ENCODE measurements around the gene ZBTB42. TPM values are rescaled to one million over a fixed set of nuclear protein-coding genes. Genes with fewer than 3 reads are reported as not detected.

ZBTB42 gene
- total RNA-seq, 2 experiments from 2014 or later: 3.1 to 3.4 TPM

DNA sequence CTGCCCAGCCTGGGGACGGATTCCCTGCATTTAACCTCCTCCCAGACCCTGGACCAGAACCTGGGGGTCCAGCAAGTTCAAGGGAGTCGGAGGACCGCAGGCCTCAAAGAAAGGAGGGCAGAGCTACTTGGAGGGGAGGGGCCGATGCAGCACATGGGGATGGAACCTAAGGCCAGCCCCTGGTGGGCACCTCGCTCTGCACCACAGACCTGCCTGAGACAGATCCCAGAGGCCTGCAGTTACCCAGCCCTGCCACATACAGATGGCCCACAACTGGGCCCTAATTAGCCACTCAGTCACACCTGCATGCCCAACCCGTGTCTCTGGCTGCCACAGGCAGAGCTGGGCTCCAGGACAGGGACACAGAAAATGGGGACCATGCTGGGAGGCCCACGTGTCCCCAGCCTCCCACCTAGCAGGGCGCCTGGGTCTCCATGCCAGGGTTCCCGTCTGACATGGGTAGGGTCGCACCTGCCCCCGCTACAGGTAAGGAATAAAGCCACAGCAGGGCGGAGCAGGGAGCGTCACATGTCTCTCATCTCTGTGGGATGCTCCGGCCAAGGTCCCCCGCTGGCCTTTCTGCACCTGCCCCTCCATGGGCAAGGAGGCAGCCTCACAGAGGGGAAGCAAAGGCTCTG is 22.1 kb upstream of the ZBTB42 start:
- Mint-ChIP-seq H3K27me3 (no peaks in the 10 kb centered on the region), H3K36me3 (peaks cover 7% of the 10 kb centered on the region), H3K9me3 (no peaks in the 10 kb centered on the region), H3K4me3 (no peak overlapping the region), H3K4me1 (ENCODE audit: low read depth) (no peaks in the 10 kb centered on the region), H3K27ac (no peak overlapping the region)
- ChIA-PET POLR2A (no interaction called here), CTCF (interaction anchor here (0.8 to 1.9 kb wide), 2 partner anchors 8 to 10 kb away, joined by 5 to 8 read pairs; no protein-coding TSS in a partner anchor)
- intact Hi-C loops (cut with micrococcal nuclease): no loop called here
- no peak for DNase-seq

DNA sequence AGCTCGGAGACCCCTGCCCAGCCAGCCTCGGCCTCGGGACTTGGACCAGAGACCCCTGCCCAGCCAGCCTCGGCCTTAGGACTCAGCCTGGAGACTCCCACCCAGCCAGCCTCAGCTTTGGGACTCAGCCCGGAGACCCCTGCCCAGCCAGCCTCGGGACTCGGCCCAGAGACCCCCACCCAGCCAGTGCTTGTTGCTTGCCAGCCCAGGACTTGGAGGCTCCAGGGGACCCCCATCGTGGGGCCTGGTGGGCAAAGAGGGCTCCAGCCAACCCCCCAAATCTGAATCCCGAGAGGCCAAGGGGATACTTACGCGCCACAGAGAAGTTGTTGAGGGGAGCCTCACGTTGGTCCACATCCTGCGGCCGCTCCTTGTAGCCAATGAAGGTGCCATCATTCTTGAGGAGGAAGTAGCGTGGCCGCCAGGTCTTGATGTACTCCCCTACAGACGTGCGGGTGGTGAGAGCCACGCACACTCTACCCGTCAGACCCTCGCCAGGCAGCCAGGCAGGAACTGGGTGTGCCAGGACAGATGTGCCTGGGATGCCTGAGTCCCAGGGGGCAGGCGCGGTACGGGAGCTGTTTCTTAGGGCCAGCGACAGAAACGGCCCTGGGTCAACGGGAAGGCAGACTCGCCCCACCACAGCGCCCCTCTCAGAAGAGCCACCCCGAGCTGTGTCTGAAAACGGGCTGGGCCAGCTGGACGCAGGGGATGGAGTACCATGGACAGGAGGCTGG is 21.0 kb upstream of the ZBTB42 start:
- Mint-ChIP-seq H3K9me3 (no peaks in the 10 kb centered on the region), H3K4me3 (no peak overlapping the region), H3K27ac (no peak overlapping the region), H3K27me3 (no peaks in the 10 kb centered on the region), H3K4me1 (ENCODE audit: low read depth) (no peaks in the 10 kb centered on the region), H3K36me3 (peaks cover 7% of the 10 kb centered on the region)
- CTCF ChIA-PET: interaction anchor here (0.6 to 1.9 kb wide), 4 partner anchors 9 to 1044 kb away, joined by 3 to 8 read pairs (median 4); no protein-coding TSS in a partner anchor
- POLR2A ChIA-PET: no interaction called here
- intact Hi-C loops (cut with micrococcal nuclease): no loop called here
- no peak for DNase-seq

DNA sequence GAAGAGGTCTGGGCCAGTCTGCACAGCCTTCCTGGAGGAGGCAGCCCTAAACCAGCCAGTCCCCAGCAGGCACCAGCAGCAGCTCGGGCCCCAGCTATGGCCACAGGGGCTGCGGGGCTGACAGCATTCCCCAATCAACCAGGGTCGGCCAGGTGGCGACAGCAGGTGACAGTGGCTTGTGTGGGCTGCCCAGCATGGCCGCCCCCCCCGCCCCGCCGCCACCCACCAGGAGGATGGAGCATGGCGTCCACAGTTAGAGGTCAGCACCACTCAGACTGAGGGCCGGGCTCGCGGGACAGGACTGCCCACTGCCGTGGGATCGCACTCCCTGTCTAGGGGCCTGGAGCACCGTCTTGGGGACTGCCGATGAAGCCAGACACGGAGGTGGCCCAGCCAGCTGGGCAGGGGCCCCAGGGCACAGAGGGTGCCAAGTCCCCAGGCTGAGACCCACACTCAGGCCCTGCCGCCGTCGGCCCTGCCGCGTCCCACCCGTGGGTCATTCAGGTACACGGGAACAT is 20.3 kb upstream of the ZBTB42 start:
- no peak overlapping the region for H3K27ac Mint-ChIP-seq
- H3K27me3 Mint-ChIP-seq: no peaks in the 10 kb centered on the region
- peaks cover 7% of the 10 kb centered on the region for H3K36me3 Mint-ChIP-seq
- POLR2A ChIA-PET: no interaction called here
- no peaks in the 10 kb centered on the region for H3K9me3 Mint-ChIP-seq
- CTCF ChIA-PET: interaction anchor here (0.6 to 2.6 kb wide), 3 partner anchors 12 to 39 kb away, joined by 3 to 9 read pairs (median 4); no protein-coding TSS in a partner anchor
- intact Hi-C loops (cut with micrococcal nuclease): no loop called here
- H3K4me1 Mint-ChIP-seq (ENCODE audit: low read depth): no peaks in the 10 kb centered on the region
- no peak overlapping the region for H3K4me3 Mint-ChIP-seq
- DNase-seq: no peak

DNA sequence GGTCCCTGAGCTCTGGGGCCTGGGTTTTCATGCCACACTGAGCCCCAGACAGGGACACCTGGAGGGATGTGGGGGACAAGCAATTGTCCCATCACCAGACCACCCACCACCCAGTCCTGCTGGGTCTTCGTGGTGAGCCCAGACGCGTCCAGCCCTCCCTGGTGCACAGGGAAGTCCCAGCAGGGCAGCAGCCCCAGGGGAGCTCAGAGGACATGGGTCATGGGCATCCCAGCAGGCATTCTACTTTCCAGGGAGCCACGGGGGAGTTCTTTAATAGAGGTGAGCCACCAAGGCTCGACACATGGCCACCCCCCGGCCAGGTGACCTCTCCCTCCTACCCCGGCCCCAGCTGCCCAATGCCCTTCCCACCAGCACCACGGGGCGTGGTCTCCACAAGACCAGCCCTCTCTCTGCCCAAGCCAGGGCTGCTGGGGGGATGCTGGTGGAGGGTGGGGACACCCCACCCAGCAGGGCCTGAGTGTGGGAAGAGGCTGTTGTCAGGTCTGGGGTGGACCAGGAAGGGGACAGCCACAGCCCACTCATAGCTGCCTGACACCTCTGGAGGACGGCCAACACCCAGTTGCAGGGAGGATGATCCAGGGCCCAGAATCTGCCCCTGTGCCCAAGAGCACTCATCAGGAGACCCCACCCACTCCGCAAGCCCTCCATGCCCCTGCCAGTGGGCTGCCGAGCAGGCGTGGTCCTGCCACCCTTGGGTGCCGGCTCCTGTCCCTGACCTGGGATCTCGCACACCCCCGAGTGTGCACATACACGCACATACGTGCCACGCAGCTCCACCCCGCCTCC is 19.4 kb upstream of the ZBTB42 start:
- Mint-ChIP-seq H3K9me3 (no peaks in the 10 kb centered on the region), H3K4me1 (ENCODE audit: low read depth) (peaks cover 3% of the 10 kb centered on the region), H3K4me3 (no peak overlapping the region), H3K27ac (no peak overlapping the region), H3K27me3 (no peaks in the 10 kb centered on the region), H3K36me3 (peaks cover 3% of the 10 kb centered on the region)
- DNase-seq: no peak
- ChIA-PET CTCF (interaction anchor here (1.3 to 2.6 kb wide), 2 partner anchors 13 to 14 kb away, joined by 4 to 9 read pairs; no protein-coding TSS in a partner anchor), POLR2A (interaction anchor here (0.7 kb wide), 1 partner anchor 10 kb away, joined by 5 read pairs; no protein-coding TSS in a partner anchor)
- intact Hi-C loops (cut with micrococcal nuclease): no loop called here

DNA sequence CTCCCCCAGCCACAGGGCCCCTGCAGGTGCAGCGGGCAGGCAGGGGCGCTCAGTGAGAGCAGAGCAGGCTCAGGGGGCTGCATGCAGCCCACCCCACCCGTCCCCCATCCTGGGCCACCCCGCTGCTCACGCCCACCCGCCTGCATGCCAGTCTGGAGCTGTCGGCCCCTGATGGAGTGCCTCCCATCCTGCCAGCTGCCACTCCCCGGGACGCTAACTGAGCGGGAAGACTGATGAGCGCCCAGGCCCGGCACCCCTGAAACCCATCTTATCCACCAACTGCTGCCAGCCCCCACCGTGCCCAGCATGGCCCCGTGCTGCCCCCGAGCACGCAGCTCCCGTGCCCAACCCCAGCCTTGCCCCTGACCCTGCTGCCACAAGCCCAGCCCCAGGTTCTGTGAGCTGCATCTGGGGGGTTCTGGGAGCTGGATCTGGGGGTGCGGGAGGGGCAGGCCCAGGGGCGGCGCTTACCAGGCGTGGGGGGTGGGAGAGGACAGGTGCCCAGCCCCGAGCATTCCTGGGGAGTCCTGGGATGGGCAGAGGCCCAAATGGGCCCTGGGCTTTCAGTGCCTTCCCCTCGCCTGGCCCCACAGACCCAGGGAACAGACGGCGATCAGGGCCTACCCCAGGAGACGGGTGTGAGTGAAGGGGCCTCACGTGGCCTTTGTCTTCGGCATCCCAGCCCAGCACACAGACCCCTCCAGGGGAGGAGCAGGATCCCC is 18.7 kb upstream of the ZBTB42 start:
- no peaks in the 10 kb centered on the region for H3K36me3 Mint-ChIP-seq

DNA sequence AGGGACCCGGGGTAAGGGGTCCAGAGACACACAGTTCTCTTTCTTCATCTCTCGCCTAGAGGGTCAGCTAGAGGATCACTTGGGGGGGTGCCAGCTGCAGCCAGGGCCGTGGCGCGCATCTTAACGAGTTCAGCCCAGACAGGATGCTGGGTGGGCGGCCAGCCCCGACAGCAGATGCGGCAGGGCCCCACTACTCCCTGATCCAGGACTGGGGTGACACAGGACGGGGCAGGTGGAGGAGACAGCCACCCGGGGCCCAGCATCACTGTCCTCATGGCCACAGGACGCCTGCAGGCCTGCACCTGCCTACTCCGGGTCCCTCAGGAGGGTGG is 18.1 kb upstream of the ZBTB42 start:
- Mint-ChIP-seq H3K36me3 (no peaks in the 10 kb centered on the region), H3K27me3 (no peaks in the 10 kb centered on the region), H3K4me3 (no peak overlapping the region), H3K27ac (no peak overlapping the region), H3K9me3 (no peaks in the 10 kb centered on the region), H3K4me1 (ENCODE audit: low read depth) (peaks cover 5% of the 10 kb centered on the region)
- POLR2A ChIA-PET: no interaction called here
- CTCF ChIA-PET: interaction anchor here (2.6 kb wide), 1 partner anchor 14 kb away, joined by 9 read pairs; no protein-coding TSS in a partner anchor
- intact Hi-C loops (cut with micrococcal nuclease): no loop called here
- DNase-seq: no peak

More for the DNA sequence above, 18.7 kb upstream of the ZBTB42 start:
- DNase-seq: no peak
- ChIA-PET POLR2A (interaction anchor here (0.7 kb wide), 1 partner anchor 10 kb away, joined by 5 read pairs; no protein-coding TSS in a partner anchor), CTCF (interaction anchor here (1.3 to 2.6 kb wide), 2 partner anchors 14 to 15 kb away, joined by 4 to 9 read pairs; no protein-coding TSS in a partner anchor)
- Mint-ChIP-seq H3K4me1 (ENCODE audit: low read depth) (peaks cover 5% of the 10 kb centered on the region), H3K27me3 (no peaks in the 10 kb centered on the region), H3K27ac (no peak overlapping the region), H3K4me3 (no peak overlapping the region), H3K9me3 (no peaks in the 10 kb centered on the region)
- intact Hi-C loops (cut with micrococcal nuclease): no loop called here

DNA sequence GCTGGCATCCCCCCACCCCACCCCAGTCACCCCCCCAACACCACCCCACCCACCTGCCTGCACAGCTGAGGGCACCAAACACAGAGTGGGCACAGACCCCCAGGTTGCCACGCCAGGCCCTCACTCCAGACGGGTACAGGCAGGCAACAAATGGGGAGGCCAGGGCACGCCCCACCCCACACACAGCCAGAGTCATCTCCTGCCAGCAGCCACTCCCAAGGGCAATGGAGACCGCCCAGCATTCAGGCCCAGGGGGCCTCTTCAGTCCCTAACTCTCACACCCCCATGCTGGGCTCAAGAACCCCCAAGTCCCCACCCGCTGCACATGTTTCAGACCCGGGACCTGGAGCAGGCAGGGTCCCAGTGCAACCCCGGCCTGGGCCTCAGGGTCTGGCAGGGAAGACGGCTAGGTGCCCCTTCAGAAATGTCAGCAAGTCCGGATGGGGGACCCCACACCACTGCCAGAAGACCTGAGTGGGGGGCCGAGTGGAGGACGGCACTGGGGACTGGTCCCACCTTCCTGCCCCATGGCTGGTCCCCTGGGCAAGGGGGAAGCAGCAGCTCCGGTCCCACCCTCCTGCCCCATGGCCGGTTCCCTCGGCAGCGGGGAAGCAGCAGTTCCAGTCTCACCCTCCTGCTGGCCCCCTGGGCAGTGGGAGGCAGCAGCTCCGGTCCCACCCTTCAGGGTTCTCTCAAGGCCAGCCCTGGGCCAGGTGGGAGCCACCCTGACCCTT is 17.2 kb upstream of the ZBTB42 start:
- no peak overlapping the region for H3K4me3 Mint-ChIP-seq
- POLR2A ChIA-PET: no interaction called here
- CTCF ChIA-PET: no interaction called here
- H3K27ac Mint-ChIP-seq: no peak overlapping the region
- intact Hi-C loops (cut with micrococcal nuclease): no loop called here
- no peaks in the 10 kb centered on the region for H3K36me3 Mint-ChIP-seq
- H3K9me3 Mint-ChIP-seq: no peaks in the 10 kb centered on the region
- peaks cover 5% of the 10 kb centered on the region for H3K4me1 Mint-ChIP-seq (ENCODE audit: low read depth)
- no peaks in the 10 kb centered on the region for H3K27me3 Mint-ChIP-seq
- DNase-seq: no peak

DNA sequence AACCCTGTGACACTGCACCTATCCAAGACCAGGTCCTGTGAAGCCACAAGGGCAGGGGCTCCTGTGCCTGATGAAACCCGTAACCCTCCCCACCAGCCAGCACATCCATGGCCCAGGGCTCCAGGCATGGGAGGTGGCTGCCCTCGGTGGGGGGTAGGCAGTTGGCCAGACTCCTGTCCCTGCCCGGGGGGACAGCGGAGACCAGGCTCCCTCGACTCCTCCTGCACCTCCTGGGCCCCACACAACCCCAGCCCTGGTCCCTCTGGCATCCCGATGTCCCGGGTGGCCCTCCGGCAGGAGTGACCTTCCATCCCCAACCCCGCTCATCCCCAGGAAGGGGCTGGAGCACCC is 16.7 kb upstream of the ZBTB42 start:
- H3K4me1 Mint-ChIP-seq (ENCODE audit: low read depth): peaks cover 5% of the 10 kb centered on the region
- ChIA-PET CTCF (no interaction called here), POLR2A (no interaction called here)
- H3K4me3 Mint-ChIP-seq: no peak overlapping the region
- no peaks in the 10 kb centered on the region for H3K9me3 Mint-ChIP-seq
- DNase-seq: no peak
- H3K27ac Mint-ChIP-seq: no peak overlapping the region
- no peaks in the 10 kb centered on the region for H3K27me3 Mint-ChIP-seq
- intact Hi-C loops (cut with micrococcal nuclease): no loop called here
- H3K36me3 Mint-ChIP-seq: no peaks in the 10 kb centered on the region

DNA sequence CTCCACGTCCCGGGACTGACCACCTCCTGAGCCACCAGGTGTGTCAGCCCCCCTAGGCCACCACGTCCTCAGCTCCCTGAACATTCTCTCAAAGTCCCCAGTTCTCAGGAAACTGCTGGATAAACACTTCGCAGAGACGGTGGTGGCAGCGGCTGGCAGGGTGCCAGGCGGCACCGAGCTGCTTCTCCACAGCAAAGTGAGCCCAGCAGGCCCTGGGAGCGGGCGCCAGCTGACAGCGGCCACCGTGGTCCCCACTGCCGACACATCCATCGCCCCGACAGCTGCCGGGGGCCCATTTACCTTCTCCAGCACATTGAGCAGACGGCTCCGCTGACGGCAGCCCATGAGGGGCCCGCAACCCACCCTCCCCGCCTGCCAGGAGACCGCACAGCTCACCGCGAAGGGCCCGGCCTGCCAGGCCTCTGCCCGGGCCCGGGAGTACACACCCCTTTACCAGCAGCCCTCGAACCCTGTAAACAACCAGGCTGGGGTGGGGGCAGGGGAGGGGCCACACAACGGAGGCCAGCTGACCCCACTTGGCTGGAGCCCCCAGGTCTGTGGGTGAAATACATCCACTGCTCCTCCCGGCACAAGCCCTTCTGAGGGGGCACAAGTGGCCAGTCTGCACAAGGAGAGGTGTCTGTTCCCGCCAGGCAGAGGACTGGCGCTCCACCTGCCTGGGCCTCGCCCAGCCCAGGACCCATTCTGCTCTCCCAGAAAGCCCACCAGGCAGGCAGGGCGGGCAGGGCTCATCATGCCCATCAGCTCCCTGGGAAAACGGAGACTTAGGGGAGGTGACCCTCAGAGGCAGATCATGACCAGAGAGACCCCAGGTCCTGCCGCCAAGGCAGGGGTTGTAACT is 15.8 kb upstream of the ZBTB42 start:
- POLR2A ChIA-PET: no interaction called here
- no peak overlapping the region for H3K27ac Mint-ChIP-seq
- intact Hi-C loops (cut with micrococcal nuclease): no loop called here

DNA sequence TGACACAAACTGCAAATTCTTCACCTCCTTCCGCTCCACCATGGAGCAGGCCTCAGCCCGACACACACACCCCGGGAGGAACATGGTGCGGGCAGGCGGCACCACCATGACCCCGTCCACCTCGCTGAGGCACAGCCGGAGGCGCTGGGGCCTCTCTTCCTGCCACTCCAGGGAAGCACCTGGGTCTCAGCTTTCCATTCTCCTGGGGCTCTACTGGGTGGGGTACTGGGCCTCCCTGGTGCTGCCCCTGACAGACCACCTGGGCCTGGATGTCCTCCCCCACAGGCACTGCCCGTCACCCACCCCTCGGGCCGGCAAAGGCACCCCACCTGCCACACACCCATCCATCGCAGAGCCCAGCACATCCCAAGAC is 15.2 kb upstream of the ZBTB42 start:
- Mint-ChIP-seq H3K27ac (no peak overlapping the region), H3K27me3 (no peaks in the 10 kb centered on the region), H3K4me3 (no peak overlapping the region), H3K9me3 (no peaks in the 10 kb centered on the region), H3K4me1 (ENCODE audit: low read depth) (peaks cover 5% of the 10 kb centered on the region), H3K36me3 (no peaks in the 10 kb centered on the region)
- CTCF ChIA-PET: interaction anchor here (0.8 kb wide), 1 partner anchor 15 kb away, joined by 3 read pairs; no protein-coding TSS in a partner anchor
- no peak for DNase-seq
- POLR2A ChIA-PET: no interaction called here
- intact Hi-C loops (cut with micrococcal nuclease): no loop called here

More for the DNA sequence above, 15.8 kb upstream of the ZBTB42 start:
- H3K36me3 Mint-ChIP-seq: no peaks in the 10 kb centered on the region
- no peaks in the 10 kb centered on the region for H3K27me3 Mint-ChIP-seq
- no peaks in the 10 kb centered on the region for H3K9me3 Mint-ChIP-seq
- H3K4me1 Mint-ChIP-seq (ENCODE audit: low read depth): peaks cover 5% of the 10 kb centered on the region
- CTCF ChIA-PET: interaction anchor here (0.8 kb wide), 1 partner anchor 14 kb away, joined by 3 read pairs; no protein-coding TSS in a partner anchor
- DNase-seq: no peak
- H3K4me3 Mint-ChIP-seq: no peak overlapping the region
